VCaP (cell line): Measurements from ENCODE around the gene STN1.

Experiments used
- H3K27ac ChIP-seq: fragments of 450-650 bp; 2 replicates; pipeline ENCODE4 v1.5.1; 2017
- CTCF ChIP-seq: fragments of 450-650 bp; conservative IDR thresholded peaks from 2 replicates; pipeline ENCODE4 v1.5.1; 2017; ENCODE audit warnings: mild to moderate bottlenecking, moderate library complexity

The STN1 gene

GRCh38 chr10:103921248-103921647 lies 3.3 kb upstream of the STN1 start:
- no peak overlapping the region for H3K27ac ChIP-seq
- TF ChIP-seq CTCF: no peak

- no peak for TF ChIP-seq CTCF
- no peak overlapping the region for H3K27ac ChIP-seq
Measured at GRCh38 chr10:103919648-103920025, 1.7 kb upstream of the STN1 start.

GRCh38 chr10:103917302-103918052 lies 507 bp downstream of the STN1 start:
- H3K27ac ChIP-seq: peak overlapping the region; percentile 92
- TF ChIP-seq CTCF: no peak

- H3K27ac ChIP-seq: peak overlapping the region; percentile 92
Measured at GRCh38 chr10:103916876-103917275, 1.1 kb downstream of the STN1 start.

GRCh38 chr10:103916254-103916653 lies 1.7 kb downstream of the STN1 start:
- peak overlapping the region; percentile 92 for H3K27ac ChIP-seq
- TF ChIP-seq CTCF: no peak

More at GRCh38 chr10:103916876-103917275, 1.1 kb downstream of the STN1 start:
- TF ChIP-seq CTCF: no peak

GRCh38 chr10:103915796-103916195 lies 2.2 kb downstream of the STN1 start:
- TF ChIP-seq CTCF: no peak
- H3K27ac ChIP-seq: peak overlapping the region; percentile 92

- no peak overlapping the region for H3K27ac ChIP-seq
Measured at GRCh38 chr10:103912759-103913158, 5.2 kb downstream of the STN1 start.

More at GRCh38 chr10:103912759-103913158, 5.2 kb downstream of the STN1 start:
- TF ChIP-seq CTCF: no peak
